ENCODE measurements around the gene ADGRD1.
"Not testable (repeated sequence)": the region's sequence is repeated elsewhere in the genome, so short reads cannot be mapped to it uniquely, and the experiment has no call there.

The ADGRD1 gene

GRCh38 chr12:131055596-131056233 lies 102.0 kb downstream of the ADGRD1 start:
- no peak for DNase-seq (ENCODE audit: low spot score)

GRCh38 chr12:131056626-131057025 lies 102.9 kb downstream of the ADGRD1 start:
- no peak for DNase-seq (ENCODE audit: low spot score)

- no peak for DNase-seq (ENCODE audit: low spot score)
Measured at GRCh38 chr12:131057211-131057721, 103.6 kb downstream of the ADGRD1 start.

- no peak for DNase-seq (ENCODE audit: low spot score)
Measured at GRCh38 chr12:131057722-131058515, 104.2 kb downstream of the ADGRD1 start.

- DNase-seq (ENCODE audit: low spot score): no peak
Measured at GRCh38 chr12:131058700-131059099, 105.0 kb downstream of the ADGRD1 start.

- no peak for DNase-seq (ENCODE audit: low spot score)
Measured at GRCh38 chr12:131060011-131060703, 106.5 kb downstream of the ADGRD1 start.

- DNase-seq (ENCODE audit: low spot score): no peak
Measured at GRCh38 chr12:131061041-131061806, 107.5 kb downstream of the ADGRD1 start.

- DNase-seq (ENCODE audit: low spot score): no peak
Measured at GRCh38 chr12:131063413-131063812, 109.7 kb downstream of the ADGRD1 start.

- DNase-seq (ENCODE audit: low spot score): no peak
Measured at GRCh38 chr12:131063960-131064359, 110.3 kb downstream of the ADGRD1 start.

GRCh38 chr12:131065279-131065678 lies 111.6 kb downstream of the ADGRD1 start:
- no peak for DNase-seq (ENCODE audit: low spot score)

- no peak for DNase-seq (ENCODE audit: low spot score)
Measured at GRCh38 chr12:131065801-131066200, 112.1 kb downstream of the ADGRD1 start.

GRCh38 chr12:131066207-131066885 lies 112.6 kb downstream of the ADGRD1 start:
- no peak for DNase-seq (ENCODE audit: low spot score)

GRCh38 chr12:131066886-131067490 lies 113.3 kb downstream of the ADGRD1 start:
- no peak for DNase-seq (ENCODE audit: low spot score)

- DNase-seq (ENCODE audit: low spot score): no peak
Measured at GRCh38 chr12:131067981-131068851, 114.5 kb downstream of the ADGRD1 start.

GRCh38 chr12:131068926-131069720 lies 115.4 kb downstream of the ADGRD1 start:
- not testable (repeated sequence) for DNase-seq (ENCODE audit: low spot score)

GRCh38 chr12:131070136-131070535 lies 116.4 kb downstream of the ADGRD1 start:
- not testable (repeated sequence) for DNase-seq (ENCODE audit: low spot score)

GRCh38 chr12:131070668-131071067 lies 117.0 kb downstream of the ADGRD1 start:
- not testable (repeated sequence) for DNase-seq (ENCODE audit: low spot score)

- not testable (repeated sequence) for DNase-seq (ENCODE audit: low spot score)
Measured at GRCh38 chr12:131071234-131071820, 117.6 kb downstream of the ADGRD1 start.

GRCh38 chr12:131071950-131072349 lies 118.2 kb downstream of the ADGRD1 start:
- not testable (repeated sequence) for DNase-seq (ENCODE audit: low spot score)

Measured in HuH-7 (cell line).